HG03039 (cell line): Measurements from ENCODE around the gene ADCK1.

ENCODE experiments used
- ATAC-seq: cut with Tn5 transposase; IDR thresholded peaks from one replicate; pipeline ENCODE4 v1.9.1; 2021; ENCODE audit warnings: mild to moderate bottlenecking, moderate library complexity; ENCODE audit not compliant: unreplicated experiment

The ADCK1 gene

GRCh38 chr14:77980475-77981321 is 180.8 kb downstream of the ADCK1 start:
- no peak for ATAC-seq
